NCI-H2081 (cell line): Measurements from ENCODE around the gene ATG16L1.

Source experiments
- DNase-seq, 2 experiments: peaks; one replicate each; lab custom pipeline; 2025; lab: John Stamatoyannopoulos, UW

Gene ATG16L1

DNA sequence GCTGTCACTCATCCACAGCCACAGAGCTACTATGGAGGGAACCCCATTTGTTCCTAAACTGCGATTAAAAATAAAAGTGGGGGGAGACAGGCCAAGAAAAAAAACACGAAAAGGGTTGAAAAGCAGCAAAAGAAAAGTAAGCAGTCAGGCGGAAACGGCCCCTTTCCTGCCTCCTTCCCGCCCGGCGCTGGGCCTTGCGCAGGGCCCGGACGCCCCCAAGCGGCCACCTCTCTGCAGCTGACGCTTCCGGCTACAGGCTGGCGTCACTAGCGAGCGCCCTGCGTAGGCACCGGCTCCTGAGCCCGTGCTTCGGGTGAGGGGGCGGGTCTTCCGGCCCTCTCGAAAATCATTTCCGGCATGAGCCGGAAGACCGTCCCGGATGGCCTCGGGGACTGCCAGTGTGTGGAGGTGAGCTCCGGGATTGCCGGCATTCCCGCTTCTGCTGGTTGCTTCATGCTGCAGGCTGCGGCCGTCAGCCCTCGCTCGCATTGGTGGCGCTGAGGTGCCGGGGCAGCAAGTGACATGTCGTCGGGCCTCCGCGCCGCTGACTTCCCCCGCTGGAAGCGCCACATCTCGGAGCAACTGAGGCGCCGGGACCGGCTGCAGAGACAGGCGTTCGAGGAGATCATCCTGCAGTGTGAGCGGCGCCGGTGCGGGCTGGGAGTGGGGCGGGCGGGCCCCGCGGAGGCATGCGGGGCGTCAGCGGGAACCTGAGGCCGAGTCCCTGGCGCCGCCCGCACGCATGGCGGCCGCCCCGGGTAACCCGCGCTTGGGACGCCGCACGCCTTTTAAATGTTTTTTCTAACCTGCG is at the start of gene ATG16L1:
Gene ATG16L1, plus strand, starts transcription at position 368 of the 811 bp plus-strand sequence. Its CDS starts 155 bp downstream, at position 523.
- DNase-seq, result peak; percentile 94 to 96

DNA sequence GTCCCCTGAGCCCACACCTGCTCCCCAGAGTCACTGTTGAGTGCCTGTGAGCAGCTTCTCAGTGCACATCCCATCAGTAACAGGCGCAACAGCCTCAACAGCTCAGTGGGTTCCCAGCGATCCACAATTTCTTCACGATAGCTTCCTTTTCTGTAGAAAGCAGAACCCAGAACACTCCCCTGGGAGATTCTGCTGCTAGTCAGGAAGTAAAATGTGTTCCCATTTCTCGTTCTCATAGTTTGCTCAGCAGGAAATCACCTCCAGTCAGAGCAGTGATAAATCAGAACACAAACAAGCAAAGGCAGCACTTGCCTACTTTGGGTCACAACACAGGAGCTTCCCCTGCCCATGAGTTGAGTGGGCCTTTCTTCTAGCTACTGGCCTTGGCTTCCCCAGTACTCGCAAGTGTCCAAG is 48.9 kb upstream of the ATG16L1 start:
- DNase-seq, result no peak

DNA sequence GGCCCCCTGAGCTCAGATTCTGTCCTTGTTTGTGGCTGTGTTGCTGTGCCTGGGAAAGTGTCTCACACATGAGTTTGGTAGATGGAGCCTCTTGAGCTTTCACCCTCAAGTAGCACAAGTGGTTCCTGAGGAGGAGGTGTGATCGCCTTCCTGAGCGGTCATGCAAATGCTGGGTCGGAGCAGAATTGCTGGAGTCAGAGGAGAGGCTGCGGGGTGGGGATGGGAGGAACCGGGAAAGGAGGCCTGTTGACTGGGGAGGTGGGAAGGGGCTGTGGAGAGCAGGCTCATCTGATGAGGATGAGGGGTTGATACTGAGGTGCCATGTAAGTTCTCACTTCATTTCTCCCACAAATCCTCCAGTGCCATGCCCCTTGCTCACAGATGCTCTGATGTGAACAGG is 48.4 kb upstream of the ATG16L1 start:
- DNase-seq, result no peak

DNA sequence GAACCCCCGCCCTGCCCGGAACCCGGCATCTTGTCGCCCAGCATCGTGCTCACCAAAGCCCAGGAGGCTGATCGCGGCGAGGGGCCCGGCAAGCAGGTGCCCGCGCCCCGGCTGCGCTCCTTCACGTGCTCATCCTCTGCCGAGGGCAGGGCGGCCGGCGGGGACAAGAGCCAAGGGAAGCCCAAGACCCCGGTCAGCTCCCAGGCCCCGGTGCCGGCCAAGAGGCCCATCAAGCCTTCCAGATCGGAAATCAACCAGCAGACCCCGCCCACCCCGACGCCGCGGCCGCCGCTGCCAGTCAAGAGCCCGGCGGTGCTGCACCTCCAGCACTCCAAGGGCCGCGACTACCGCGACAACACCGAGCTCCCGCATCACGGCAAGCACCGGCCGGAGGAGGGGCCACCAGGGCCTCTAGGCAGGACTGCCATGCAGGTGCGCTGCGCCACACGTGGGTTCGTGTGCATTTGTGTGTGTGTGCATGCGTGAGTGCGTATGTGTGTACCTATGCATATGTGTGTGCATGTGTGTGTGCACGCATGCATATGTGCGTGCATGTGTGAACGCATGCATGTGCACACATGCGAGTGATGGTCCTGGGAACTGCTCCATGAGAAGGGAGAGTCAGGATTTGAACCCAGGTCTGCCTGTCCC is 47.1 kb upstream of the ATG16L1 start:
- DNase-seq, result no peak

- no peak for DNase-seq
Measured at GRCh38 chr2:233208382-233209116, 42.9 kb upstream of the ATG16L1 start.

DNA sequence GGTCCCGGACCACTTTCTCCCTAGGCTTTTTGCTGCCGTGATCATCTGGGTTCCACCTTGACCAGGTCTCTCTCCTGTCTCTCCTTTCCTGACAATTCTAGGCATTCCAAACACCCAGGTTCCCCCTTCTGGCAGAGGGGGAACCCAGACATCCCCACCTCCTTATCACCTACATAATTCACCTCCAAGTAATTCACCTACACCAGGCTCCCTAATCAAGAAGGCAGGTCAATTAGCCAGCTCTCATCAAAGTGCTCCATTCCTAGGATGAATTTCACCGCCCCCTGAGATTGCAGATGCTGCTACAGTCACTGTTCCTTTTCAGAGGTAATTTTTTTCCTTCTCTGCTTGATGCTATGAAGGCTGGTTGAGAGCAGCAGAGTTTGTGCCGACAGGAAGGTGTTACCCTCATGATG is 42.3 kb upstream of the ATG16L1 start:
- no peak for DNase-seq

DNA sequence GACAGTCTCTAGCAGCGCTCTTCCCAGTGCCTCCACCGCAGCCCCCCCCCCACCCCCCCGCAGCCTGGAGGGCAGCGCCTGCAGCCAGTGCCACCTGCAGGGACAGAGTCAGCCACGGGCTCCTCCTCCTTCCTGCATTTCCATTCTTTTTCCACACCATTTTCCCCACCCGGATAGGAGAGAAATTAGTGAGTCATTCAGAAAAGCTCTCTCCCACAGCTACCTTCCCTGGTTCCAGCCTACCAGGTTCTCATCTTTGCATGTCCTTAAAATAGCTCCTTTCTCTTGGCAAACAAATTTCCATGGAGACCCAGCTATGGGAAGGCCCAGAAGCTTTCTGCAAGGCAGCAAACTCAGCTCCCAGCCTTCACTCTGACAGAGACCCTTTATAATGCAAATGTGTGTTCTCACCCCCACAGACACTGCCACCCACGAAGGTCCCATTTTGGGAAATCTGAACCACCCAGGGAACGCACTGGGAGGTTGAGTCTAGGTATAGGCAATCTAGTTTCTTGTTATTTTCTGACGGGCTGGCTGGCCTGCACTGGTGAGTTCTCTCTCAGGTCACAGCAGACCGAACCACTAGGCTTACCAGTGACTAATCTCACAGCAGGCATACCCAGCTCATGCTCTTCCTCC is 41.8 kb upstream of the ATG16L1 start:
- peak in 1 of 2 experiments; percentile 56 for DNase-seq

DNA sequence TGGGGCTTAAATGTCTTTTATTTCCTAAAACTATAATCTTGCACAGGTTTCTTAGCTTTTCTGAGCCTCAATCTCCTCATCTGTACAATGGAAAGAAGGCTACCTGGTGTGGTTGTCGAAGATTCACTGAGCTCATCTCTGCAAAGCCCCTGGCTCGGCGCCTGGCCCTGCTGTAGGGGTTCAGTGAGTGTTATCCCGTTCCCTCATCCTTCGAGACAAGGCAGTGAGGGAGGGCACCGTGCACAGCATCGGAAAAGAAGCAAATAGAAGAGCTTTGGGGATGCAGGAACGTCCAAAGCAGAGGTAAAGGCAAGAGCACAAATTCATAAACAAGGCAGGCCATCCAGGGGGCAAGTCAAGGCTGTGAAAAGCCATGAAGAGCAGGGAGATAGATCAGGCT is 41.2 kb upstream of the ATG16L1 start:
- no peak for DNase-seq

DNA sequence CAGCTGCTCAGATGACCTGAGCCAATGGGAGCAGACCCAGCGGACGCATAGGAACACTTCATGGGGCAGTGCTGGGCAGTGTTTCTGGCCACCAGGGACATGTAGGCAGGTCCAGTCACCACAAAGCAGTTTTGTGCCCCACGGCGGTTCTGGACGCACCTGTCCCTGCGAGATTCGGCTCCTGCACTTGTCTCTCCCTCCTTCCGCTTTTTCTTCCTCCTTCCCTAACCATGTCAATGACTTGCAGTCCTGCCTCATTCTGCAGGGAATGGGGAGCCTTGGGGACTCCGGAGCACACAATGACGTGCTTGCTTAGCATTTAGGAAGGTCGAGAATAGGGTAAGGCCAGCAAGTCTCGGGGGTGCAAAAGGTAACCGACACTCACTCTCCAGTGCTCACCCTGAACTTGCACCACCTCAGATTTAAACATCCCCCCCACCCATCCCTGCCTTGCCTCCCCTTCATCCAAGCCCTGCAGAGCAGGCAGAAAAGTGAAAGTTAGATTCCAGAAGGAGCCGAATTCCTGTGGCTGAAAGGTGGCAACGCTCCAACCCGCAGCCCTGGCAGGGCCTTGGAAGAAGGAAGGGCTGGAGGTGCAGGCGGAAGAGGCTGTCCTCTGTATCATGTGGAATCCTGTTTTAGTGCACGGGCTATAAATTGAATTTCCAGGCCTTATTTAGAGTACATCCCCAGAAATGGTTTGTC is 40.5 kb upstream of the ATG16L1 start:
- DNase-seq, result no peak

DNA sequence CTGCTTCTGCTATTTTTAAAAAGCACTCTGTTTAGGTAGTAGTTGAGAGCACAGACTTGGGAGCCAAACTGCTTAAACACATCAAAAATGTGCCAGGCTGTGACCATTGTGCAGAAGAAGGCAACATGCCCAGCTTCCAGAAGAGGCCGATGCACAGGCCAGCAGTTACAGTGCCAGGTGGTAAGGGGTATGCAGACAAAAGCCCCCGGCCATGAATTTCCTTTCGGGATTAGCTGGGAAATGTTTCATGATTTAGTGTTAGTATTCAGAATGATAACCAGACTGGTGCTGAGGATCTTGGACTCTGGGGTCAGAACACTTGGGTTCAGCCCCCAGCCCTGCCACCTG is 40.0 kb upstream of the ATG16L1 start:
- no peak for DNase-seq

DNA sequence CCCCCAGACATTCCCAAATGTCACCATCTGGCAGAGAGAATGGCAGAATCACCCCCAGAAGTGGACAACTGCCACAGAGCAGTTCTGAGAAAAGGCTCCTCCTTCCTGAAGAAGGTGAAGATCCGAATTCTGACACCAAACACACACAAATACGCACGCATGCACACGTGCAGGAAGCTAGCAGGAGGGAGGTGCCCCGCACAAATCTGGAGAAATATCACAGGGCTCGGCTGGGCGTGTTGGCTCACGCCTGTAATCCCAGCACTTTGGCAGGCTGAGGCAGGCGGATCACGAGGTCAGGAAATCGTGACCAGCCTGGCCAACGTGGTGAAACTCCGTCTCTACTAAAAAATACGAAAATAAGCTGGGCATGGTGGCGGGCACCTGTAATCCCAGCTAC is 38.5 kb upstream of the ATG16L1 start:
- DNase-seq, result no peak

DNA sequence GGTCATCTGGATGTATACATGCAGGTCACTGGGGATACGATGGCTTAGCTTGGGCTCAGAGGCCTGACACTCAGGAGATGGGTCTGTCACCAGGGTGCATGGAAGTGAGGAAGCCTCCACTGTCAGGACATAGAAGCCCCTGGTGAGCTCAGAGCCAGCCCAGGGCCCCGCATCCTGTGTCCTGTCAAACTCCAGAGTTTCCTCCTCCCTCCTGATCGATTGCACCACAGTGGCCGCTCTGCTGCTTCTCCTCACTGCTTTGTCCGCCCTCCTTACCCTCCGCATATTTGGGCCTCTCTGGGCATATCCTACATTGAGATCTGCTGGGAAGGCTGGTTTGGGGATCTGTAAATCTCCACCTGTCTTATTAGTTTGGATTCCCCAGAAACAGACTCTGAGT is 37.5 kb upstream of the ATG16L1 start:
- DNase-seq, result no peak

DNA sequence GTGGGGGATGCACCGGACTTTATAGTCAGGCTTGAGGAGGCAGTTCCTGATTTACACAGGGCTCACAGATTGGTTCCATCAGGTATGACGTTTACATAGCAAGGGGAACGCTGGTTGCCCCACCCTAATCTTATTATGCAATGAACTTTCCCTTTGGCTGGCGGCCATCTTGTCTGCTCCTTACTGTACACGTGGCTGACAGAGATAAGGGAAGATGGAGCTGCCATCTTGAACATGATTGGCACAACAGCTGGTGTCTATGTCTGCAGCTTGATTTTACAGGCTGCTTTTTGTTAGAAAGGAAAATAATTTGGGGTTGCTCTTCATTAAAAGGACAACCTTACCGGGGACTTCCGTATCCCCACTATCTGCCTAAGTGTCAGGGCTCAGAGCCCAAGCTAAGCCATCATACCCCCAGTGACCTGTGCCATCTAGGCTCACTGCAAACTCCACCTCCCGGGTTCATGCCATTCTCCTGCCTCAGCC is 33.5 kb upstream of the ATG16L1 start:
- no peak for DNase-seq

- DNase-seq, result no peak
Measured at GRCh38 chr2:233218836-233219235, 32.6 kb upstream of the ATG16L1 start.

- no peak for DNase-seq
Measured at GRCh38 chr2:233219848-233220247, 31.6 kb upstream of the ATG16L1 start.

DNA sequence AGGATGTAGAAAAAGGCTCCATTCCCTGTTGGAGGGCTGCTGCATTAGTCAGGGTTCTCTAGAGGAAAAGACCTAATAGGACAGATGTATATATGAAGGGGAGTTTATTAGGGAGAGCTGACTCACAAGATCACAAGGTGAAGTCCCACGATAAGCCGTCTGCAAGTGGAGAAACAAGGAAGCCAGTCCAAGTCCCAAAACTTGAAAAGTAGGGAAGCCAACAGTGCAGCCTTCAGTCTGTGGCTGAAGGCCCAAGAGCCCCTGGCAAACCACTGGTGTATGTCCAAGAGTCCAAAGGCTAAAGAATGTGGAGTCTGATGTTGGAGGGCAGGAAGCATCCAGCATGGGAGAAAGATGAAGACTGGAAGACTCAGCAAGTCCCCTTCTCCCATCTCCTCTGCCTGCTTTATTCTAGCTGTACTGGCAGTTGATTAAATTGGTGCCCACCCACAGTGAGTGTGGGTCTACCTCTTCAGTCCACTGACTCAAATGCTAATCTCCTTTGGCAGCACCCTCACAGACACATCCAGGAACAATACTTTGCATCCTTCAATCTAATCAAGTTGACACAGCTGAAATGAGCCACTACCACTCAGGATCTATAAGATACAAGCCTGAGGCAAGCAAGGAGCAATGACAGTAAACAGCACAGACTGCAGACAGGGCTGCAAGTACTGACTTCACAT is 30.0 kb upstream of the ATG16L1 start:
- no peak for DNase-seq

DNA sequence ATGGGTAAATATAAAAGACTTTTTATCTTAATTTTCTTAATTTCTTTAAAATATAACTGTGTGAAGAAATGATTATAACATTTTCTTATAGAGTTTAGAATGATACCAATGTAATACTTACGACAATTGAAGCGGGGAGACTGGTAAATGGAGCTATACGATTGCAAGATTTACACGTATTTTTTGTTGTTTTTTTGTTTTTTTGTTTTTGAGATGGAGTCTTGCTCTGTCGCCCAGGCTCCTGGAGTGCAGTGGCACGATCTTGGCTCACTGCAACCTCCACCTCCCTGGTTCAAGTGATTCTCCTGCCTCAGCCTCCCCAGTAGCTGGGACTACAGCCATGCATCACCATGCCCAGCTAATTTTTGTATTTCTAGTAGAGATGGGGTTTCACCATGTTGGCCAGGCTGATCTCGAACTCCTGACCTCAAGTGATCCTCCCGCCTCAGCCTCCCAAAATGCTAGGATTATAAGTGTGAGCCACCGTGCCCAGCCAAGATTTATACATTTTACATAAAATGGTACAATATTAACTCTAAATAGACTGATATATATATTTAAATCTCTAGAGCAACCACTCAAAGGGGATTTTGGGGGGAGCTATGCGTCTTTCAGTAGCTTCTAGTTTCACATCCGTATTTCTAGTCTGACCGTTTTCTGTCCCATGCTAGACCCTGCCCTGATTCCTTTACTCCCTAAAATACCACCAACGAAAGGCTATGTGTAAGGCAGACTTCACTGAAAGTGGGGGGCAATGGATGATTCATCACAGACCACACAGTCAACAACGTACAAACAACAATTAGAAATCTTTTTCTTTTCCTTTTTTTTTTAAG is 28.2 kb upstream of the ATG16L1 start:
- no peak for DNase-seq

- DNase-seq, result no peak
Measured at GRCh38 chr2:233225230-233226068, 26.0 kb upstream of the ATG16L1 start.

- no peak for DNase-seq
Measured at GRCh38 chr2:233226511-233227031, 24.9 kb upstream of the ATG16L1 start.
